Stimulated activated CD4-positive, alpha-beta T cell treated with anti-CD3 and anti-CD28 coated beads, Interleukin-15, amount 100 ng/mL, for 24 hours (primary cell): ENCODE results near the gene COBL.

ENCODE experiments used
- DNase-seq: peaks from one replicate; pipeline ENCODE4 v3.0.0-alpha.2; 2020

Gene COBL, protein sequence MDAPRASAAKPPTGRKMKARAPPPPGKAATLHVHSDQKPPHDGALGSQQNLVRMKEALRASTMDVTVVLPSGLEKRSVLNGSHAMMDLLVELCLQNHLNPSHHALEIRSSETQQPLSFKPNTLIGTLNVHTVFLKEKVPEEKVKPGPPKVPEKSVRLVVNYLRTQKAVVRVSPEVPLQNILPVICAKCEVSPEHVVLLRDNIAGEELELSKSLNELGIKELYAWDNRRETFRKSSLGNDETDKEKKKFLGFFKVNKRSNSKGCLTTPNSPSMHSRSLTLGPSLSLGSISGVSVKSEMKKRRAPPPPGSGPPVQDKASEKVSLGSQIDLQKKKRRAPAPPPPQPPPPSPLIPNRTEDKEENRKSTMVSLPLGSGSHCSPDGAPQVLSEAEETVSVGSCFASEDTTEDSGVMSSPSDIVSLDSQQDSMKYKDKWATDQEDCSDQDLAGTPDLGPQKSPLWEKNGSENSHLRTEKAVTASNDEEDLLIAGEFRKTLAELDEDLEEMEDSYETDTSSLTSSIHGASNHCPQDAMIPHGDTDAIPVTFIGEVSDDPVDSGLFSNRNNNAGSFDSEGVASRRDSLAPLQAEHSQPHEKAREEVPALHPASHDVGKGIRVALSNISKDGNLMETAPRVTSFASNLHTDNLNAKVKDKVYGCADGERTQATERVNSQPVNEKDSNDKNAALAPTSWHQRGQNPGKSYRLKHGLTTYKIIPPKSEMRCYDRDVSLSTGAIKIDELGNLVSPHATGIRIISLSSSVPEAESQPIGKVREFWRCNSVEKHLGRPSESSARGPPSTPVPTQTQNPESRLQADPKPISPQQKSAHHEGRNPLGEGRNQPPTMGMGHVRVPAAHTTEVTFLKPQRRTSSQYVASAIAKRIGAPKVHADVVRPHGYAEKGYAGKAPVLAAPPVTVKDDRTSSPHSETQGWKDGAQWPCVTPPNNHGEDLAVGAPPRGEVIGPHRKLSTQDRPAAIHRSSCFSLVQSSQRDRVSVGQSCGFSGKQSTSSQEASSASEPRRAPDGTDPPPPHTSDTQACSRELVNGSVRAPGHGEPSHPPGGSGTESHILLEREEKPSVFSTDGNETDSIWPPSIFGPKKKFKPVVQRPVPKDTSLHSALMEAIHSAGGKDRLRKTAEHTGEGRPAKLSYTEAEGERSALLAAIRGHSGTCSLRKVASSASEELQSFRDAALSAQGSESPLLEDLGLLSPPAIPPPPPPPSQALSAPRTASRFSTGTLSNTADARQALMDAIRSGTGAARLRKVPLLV

GRCh38 chr7:51316666-51317581, at the start of gene COBL:
Gene COBL, minus strand, starts transcription at chr7:51316809. Its CDS starts 176 bp downstream, at chr7:51316633.
- DNase-seq = peak; percentile 14

DNA sequence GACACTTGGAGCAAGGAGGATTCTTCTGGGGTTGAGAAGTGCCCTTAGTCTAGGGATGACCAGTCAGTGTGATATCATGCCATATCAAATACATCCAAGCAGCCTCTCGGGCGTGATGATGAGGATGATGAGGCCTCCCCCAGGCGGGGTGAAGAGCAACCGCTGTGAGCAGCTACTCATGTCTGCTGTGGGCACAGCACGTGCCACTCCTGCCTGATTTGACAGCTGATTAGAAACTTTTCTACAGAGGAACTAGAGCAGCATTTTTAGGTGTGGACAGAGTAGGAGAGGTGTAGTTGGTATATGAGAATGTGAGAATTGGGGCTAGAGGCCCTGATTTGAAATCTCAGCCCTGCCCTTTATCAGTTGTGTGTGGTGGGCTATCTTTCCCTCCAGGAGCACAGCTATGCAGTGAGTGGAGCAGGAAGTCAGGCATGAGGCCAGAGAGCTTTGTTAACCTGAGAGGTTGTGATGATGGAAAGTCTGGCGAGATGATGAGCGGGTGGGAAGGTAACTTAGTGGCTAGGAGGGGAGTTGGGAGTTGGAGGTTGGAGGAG, 49.6 kb upstream of the COBL start:
- DNase-seq = no peak

- no peak for DNase-seq
These were observed 41.2 kb upstream of the COBL start for GRCh38 chr7:51357821-51358220.

- DNase-seq = no peak
These were observed 40.4 kb upstream of the COBL start for GRCh38 chr7:51356849-51357516.

DNA sequence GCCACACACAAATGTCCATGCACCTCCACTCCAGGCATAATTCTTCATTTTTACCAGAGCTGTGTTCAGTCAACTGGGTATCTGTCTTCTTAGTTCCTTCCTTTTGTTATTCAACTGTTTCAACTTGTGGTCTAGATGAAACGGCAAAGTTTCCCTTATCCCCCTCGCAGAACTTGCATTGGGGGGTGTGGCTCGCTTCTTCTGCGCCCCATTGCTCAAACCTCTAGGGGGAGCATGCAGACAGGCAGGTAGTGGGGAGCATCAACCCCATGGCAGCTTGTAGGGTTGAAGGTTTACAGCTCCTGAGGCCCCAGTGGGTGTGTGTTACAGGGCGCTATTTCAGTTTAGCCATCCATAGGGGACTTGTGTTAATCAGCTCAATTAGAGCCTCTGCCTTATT, 38.3 kb upstream of the COBL start:
- DNase-seq = no peak

DNA sequence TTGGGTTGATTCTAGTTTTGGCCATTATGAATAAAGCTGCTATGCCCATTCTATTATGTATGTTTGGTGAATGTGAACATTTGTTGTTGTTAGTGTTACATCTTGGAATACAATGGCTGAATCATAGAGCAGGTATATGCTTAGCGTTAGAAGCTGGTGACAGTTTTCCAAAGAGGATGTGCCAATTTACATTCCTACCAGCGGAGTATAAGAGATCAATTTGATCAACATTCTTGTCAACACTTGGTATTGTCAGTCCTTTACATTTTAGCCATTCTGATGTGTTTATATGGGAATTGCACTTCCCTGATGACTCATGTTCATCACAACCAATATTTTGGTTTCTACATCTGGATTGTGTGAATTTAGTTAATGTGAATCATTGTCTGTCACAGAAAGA, 37.8 kb upstream of the COBL start:
- no peak for DNase-seq

DNA sequence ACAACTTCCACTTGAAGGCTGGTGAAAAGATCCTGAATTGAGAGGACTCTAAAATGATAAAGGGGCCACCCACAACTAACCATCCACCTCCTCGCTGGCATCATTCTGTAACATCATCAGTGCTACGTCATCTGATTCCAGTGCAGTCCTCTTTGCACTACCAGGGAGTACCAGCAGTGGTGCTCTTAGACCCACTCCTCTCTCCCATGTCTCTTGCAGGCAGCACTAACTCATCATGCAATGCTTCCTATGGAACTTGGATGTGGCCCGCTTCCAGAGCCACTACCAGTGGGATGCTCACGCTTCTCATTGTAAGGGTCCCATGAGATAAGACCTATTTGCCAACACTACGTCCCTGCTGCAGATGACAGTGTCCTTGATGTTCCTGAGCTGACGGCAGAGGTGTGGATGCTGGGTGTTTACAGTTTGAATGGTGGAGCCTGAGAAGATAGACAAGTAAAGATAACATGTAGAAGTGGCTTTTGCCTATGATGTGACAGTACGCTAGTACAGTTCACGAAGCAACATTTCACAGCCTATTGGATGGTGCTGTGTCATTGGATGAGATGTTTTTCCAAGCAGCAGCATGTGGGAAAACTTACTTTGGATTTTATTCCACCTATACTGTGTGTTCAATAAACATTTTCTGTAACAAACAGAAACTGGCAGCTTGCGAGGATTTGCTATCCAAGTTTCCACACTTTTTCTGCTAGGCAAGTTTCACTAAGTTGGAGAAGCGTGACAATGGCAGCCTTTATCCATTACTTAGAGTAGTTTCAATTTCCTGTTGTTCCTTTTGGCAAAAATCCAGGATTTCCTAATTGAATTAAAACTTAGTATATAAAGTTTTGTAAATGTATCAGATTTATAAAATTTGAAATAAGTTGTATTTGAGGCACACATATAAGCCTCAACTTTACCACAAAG, 35.8 kb upstream of the COBL start:
- DNase-seq = no peak

DNA sequence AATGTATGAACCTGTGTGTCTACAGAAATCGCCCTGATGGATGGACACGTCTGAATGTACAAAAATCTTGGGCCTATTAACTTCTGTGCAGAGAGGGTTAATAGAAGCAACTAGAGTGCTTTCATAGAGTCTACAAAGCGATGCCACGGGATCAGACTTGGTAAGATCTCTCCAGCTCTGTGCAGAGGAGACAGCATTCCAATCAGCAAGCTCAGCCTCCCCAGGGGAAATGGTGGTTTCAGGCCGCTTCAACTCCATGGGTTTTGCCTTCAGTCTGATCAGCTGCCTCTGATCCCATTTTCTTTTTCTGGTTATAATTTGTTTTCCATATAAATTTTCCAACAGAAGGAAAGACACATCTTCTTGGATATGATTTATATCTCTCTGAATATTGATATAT, 35.1 kb upstream of the COBL start:
- no peak for DNase-seq

DNA sequence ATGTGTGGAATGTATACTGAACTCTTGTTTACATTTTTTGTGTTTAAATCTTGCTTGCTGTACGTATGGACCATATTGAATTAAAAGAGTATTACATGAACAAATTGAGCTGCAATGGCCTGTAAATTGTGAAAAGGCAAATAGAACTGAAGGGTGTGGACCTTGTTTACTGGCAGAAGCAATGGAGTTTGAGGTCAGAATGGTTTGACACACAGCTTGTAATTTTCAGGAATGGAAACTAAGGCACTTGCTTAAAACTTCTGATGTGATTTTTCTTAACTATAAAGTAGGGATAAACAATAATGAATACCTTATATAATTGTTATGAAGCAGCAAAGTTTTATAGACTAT, 33.9 kb upstream of the COBL start:
- no peak for DNase-seq

GRCh38 chr7:51349820-51350545, 33.4 kb upstream of the COBL start:
- DNase-seq = no peak

DNA sequence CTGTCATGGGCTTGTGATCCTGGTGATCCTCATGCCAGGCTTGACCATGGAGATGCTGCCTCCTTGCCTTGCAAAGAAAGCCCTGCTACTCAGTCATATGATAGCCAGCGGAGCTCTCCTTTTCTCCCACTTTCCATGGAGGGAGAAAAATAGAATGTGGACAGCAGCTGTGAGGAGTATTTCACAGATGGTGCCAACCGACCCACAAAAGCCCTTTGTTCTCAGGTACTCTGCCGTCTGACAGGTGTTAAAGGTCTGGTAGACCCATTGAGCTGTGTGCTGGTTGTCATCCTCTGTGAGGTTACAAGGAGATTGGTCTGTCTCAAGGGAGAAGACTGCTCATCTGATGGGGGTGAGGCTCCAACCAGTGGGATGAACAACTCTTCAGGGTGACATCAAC, 29.5 kb upstream of the COBL start:
- no peak for DNase-seq

DNA sequence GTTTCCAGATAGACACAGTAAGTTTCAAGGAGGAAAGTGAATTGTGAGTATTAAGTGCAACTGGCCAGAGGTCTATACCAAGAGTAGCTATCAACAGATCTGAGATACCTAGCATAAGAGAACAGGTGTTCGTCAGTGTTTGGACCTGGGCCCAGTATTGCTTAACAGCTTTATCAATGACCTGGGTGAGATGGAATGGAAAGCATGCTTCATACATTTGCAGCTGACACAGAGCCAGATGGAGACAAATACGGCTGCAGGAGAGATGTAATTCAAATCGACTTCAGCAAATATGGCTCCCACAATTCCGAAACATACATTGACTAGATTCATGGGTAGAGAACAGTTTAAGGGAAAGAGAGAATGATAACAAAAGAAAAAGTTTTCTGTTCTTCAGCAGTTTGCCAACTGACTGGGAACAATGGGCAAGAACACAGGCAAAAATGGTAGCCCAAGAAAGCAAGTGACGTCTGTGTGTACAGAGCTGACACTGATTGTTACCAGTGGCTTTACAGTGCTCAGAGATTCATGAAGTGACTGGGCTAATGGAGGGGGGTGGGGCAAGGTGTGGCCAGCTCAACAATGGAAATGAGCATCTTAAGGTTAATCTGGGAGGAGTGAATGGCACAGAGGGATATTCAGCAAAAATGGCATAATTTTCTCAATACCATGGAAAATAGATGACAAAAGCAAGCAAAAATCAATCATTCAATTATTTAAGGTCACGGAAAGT, 28.0 kb upstream of the COBL start:
- no peak for DNase-seq

GRCh38 chr7:51340936-51341335, 24.3 kb upstream of the COBL start:
- no peak for DNase-seq

DNA sequence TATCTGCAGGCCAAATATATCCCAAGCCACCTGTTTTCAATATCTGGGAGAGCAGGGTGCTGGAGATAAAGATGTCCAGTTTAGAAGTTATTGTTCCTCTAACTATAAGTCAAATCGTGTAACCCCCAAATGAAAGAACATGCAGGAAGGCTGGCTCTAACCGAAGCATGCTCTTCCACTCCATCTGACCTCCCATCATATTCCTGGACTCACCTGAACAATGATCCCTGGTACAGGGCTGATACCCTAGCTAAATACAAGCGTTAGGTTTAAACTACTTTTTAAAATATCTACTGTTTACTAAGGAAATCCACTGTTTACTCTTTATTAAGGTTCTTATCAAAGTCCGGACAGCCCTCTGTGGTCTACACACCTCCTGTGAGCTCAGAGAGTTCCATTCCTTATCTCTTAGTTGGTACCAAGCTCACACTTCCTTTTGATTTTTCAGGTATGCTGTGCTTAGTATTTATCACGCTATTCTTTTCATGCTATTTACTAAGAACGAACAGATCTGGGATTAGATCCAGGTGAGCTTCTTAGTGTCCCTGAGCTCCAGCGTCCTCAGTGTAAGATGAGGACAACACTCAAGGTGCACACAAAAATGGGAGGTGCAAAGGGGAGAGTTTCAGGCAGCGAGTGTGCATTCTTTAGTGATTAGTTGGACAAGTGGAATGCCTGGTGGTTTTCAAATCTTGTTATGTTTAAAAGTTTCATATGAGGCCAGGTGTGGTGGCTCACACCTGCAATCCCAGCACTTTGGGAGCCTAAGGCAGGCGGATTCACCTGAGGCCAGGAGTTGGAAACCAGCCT, 23.6 kb upstream of the COBL start:
- DNase-seq = no peak

GRCh38 chr7:51335057-51335456, 18.4 kb upstream of the COBL start:
- DNase-seq = no peak

GRCh38 chr7:51329696-51330263, 13.2 kb upstream of the COBL start:
- no peak for DNase-seq

DNA sequence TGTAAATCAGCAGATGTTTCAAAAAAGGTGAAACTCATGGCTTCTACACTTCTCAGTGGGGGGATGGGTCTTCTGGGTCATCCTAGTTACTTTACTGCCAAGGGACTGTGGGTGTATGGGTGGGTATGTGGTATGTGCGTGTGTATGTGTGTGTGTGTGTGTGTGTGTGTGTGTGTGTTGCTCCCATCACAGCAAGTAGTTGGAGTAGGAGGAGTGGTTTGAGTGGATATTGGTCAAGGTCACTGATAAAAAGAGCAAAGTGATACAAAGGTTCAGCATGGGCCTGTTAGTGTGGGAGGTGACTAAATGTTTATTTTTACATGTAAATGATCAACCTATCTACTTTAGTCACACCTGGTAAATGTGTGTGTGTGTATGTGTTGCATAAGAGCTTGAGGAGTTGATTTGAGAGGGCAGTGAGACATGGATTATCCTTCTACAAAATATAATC, 11.8 kb upstream of the COBL start:
- no peak for DNase-seq
